Measurements from ENCODE around the gene NRAP.

Gene NRAP, protein sequence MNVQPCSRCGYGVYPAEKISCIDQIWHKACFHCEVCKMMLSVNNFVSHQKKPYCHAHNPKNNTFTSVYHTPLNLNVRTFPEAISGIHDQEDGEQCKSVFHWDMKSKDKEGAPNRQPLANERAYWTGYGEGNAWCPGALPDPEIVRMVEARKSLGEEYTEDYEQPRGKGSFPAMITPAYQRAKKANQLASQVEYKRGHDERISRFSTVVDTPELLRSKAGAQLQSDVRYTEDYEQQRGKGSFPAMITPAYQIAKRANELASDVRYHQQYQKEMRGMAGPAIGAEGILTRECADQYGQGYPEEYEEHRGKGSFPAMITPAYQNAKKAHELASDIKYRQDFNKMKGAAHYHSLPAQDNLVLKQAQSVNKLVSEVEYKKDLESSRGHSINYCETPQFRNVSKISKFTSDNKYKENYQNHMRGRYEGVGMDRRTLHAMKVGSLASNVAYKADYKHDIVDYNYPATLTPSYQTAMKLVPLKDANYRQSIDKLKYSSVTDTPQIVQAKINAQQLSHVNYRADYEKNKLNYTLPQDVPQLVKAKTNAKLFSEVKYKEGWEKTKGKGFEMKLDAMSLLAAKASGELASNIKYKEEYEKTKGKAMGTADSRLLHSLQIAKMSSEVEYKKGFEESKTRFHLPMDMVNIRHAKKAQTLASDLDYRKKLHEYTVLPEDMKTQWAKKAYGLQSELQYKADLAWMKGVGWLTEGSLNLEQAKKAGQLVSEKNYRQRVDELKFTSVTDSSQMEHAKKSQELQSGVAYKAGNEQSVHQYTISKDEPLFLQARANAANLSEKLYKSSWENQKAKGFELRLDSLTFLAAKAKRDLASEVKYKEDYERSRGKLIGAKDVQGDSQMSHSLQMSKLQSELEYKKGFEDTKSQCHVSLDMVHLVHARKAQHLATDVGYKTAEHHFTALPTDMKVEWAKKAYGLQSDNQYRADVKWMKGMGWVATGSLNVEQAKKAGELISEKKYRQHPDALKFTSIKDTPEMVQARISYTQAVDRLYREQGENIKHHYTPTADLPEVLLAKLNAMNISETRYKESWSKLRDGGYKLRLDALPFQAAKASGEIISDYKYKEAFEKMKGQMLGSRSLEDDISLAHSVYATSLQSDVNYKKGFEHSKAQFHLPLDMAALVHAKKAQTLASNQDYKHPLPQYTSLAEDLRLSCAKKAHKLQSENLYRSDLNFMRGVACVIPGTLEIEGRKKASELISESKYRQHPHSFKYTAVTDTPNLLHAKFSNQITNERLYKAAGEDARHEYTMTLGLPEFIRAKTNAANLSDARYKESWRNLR (N-terminal part only)

GRCh38 chr10:113663908-113664307 lies at the start of gene NRAP:
Gene NRAP (minus strand): TSS chr10:113664041. CDS start chr10:113663882, 159 bp downstream.
- Histone ChIP-seq H3K9me3 (ENCODE audit: insufficient read depth, low read length) (no peaks in the 10 kb centered on the region), H3K9ac (ENCODE audit: insufficient read length, low read depth) (no peak within 1 kb of the TSS), H3K36me3 (ENCODE audit: insufficient read depth, insufficient read length, low read length) (no peaks in the 10 kb centered on the region), H3K4me3 (ENCODE audit: insufficient read length, low read depth) (no peak within 1 kb of the TSS), H3K4me1 (ENCODE audit: insufficient read depth, insufficient read length) (peaks cover 3% of the 10 kb centered on the region), H3K27me3 (ENCODE audit: insufficient read depth, insufficient read length) (no peaks in the 10 kb centered on the region)
- TF ChIP-seq ZNF274 (IDR thresholded peaks at IDR 0.05; ENCODE audit: low read depth, low read length) (no peak), YY1 (IDR thresholded peaks at IDR 0.05; ENCODE audit: insufficient read depth, insufficient read length) (no peak), SUZ12 (IDR thresholded peaks at IDR 0.05; ENCODE audit: extremely low read depth, insufficient read depth, insufficient read length) (no peak)
- no peak for DNase-seq (ENCODE audit: low read depth, low spot score)

DNA sequence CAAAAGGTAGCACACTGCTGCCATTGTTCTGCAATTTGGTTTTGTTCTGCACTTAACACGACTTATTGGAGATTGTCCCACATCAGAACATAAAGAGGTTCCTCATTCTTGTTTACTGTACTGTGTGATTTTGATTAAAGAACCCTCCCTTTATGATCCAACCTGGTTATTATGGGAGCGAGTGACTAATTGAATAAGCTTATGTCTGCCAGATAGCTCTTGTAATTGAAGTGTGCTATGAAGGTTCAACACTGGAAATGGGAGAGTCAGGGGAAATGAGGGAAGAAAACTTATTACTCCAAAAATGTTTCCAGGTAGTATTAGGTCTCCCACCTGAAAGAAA lies 49.8 kb upstream of the NRAP start:
- DNase-seq (ENCODE audit: low read depth, low spot score), result no peak
- H3K27me3 ChIP-seq (ENCODE audit: insufficient read depth, insufficient read length), result no peaks in the 10 kb centered on the region
- no peaks in the 10 kb centered on the region for H3K9me3 ChIP-seq (ENCODE audit: insufficient read depth, low read length)
- no peak overlapping the region for H3K9ac ChIP-seq (ENCODE audit: insufficient read length, low read depth)
- peaks cover 9% of the 10 kb centered on the region for H3K36me3 ChIP-seq (ENCODE audit: insufficient read depth, insufficient read length, low read length)
- TF ChIP-seq YY1 (IDR thresholded peaks at IDR 0.05; ENCODE audit: insufficient read depth, insufficient read length) (no peak), ZNF274 (IDR thresholded peaks at IDR 0.05; ENCODE audit: low read depth, low read length) (no peak), SUZ12 (IDR thresholded peaks at IDR 0.05; ENCODE audit: extremely low read depth, insufficient read depth, insufficient read length) (no peak)
- no peak overlapping the region for H3K4me3 ChIP-seq (ENCODE audit: insufficient read length, low read depth)
- peaks cover 4% of the 10 kb centered on the region for H3K4me1 ChIP-seq (ENCODE audit: insufficient read depth, insufficient read length)

DNA sequence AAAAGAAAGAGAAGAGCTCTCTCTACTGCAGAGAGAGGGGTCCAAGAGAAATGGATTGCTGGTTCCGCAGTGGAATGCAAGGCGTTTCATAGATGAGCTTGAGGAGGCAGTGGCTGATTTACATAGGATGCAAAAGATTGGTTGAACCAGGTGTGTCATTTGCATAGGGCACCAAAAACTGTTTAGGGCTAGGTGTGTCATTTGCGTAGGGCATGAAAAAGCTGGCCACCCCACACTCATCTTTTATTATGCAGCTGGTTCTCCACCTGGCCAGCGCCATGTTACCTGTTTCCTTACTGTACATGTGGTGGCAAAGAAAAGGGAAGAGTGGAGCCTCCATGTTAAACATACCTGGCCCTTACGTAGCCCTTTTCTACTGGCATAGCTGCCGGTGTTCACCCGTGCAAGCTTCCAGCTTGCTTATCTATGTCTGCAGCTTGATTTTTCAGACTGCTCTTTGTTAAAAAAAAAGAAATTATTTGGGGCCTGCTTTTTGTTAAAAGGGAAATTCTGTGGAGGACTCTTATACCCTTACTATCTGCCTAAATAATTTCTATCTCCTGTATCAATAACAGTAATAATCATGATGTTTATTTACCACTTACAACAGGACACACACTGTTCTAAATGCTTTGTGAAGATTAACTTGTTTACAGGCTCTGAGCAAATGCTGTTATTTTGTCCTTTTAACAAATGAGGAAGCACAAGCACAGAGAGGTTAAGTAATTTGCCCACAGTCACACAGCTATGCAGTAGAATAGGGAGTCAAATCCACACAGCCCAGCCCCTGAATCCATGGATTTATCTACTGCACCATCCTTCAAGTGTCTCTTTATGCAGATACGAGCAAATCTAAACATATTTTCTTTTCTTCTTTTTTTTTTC lies 49.2 kb upstream of the NRAP start:
- Histone ChIP-seq H3K9ac (ENCODE audit: insufficient read length, low read depth) (no peak overlapping the region), H3K4me3 (ENCODE audit: insufficient read length, low read depth) (no peak overlapping the region), H3K27me3 (ENCODE audit: insufficient read depth, insufficient read length) (no peaks in the 10 kb centered on the region), H3K36me3 (ENCODE audit: insufficient read depth, insufficient read length, low read length) (peaks cover 9% of the 10 kb centered on the region), H3K4me1 (ENCODE audit: insufficient read depth, insufficient read length) (peaks cover 4% of the 10 kb centered on the region), H3K9me3 (ENCODE audit: insufficient read depth, low read length) (no peaks in the 10 kb centered on the region)
- DNase-seq (ENCODE audit: low read depth, low spot score), result no peak
- TF ChIP-seq ZNF274 (IDR thresholded peaks at IDR 0.05; ENCODE audit: low read depth, low read length) (no peak), SUZ12 (IDR thresholded peaks at IDR 0.05; ENCODE audit: extremely low read depth, insufficient read depth, insufficient read length) (no peak)

DNA sequence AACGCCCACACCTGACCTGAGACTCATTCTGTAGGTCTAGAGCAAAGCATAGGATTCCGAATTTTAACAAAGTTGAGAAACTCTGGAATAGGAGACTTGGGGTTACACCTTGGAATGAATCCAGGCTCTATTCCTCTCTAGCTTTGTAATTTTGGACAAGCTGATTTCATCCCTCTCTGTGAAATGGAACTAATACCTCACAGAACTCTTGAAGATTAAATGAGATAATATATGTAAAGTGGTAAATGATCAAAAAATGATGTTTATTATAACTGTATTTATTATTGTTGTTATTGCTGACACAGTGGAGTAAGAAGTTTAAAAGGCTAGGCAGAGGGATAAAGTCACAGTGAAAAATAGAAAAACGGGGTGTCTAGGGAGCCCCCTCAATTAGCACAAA lies 48.2 kb upstream of the NRAP start:
- Histone ChIP-seq H3K9ac (ENCODE audit: insufficient read length, low read depth) (no peak overlapping the region), H3K27me3 (ENCODE audit: insufficient read depth, insufficient read length) (no peaks in the 10 kb centered on the region), H3K9me3 (ENCODE audit: insufficient read depth, low read length) (no peaks in the 10 kb centered on the region), H3K36me3 (ENCODE audit: insufficient read depth, insufficient read length, low read length) (peaks cover 9% of the 10 kb centered on the region), H3K4me1 (ENCODE audit: insufficient read depth, insufficient read length) (peaks cover 4% of the 10 kb centered on the region), H3K4me3 (ENCODE audit: insufficient read length, low read depth) (no peak overlapping the region)
- TF ChIP-seq ZNF274 (IDR thresholded peaks at IDR 0.05; ENCODE audit: low read depth, low read length) (no peak), SUZ12 (IDR thresholded peaks at IDR 0.05; ENCODE audit: extremely low read depth, insufficient read depth, insufficient read length) (no peak), YY1 (IDR thresholded peaks at IDR 0.05; ENCODE audit: insufficient read depth, insufficient read length) (no peak)
- no peak for DNase-seq (ENCODE audit: low read depth, low spot score)

GRCh38 chr10:113711142-113711541 lies 47.3 kb upstream of the NRAP start:
- H3K27me3 ChIP-seq (ENCODE audit: insufficient read depth, insufficient read length), result no peaks in the 10 kb centered on the region
- H3K36me3 ChIP-seq (ENCODE audit: insufficient read depth, insufficient read length, low read length), result peaks cover 9% of the 10 kb centered on the region
- no peaks in the 10 kb centered on the region for H3K9me3 ChIP-seq (ENCODE audit: insufficient read depth, low read length)
- peaks cover 4% of the 10 kb centered on the region for H3K4me1 ChIP-seq (ENCODE audit: insufficient read depth, insufficient read length)
- no peak overlapping the region for H3K4me3 ChIP-seq (ENCODE audit: insufficient read length, low read depth)
- H3K9ac ChIP-seq (ENCODE audit: insufficient read length, low read depth), result no peak overlapping the region
- TF ChIP-seq YY1 (IDR thresholded peaks at IDR 0.05; ENCODE audit: insufficient read depth, insufficient read length) (no peak), ZNF274 (IDR thresholded peaks at IDR 0.05; ENCODE audit: low read depth, low read length) (no peak), SUZ12 (IDR thresholded peaks at IDR 0.05; ENCODE audit: extremely low read depth, insufficient read depth, insufficient read length) (no peak)
- no peak for DNase-seq (ENCODE audit: low read depth, low spot score)

GRCh38 chr10:113709221-113709838 lies 45.5 kb upstream of the NRAP start:
- TF ChIP-seq ZNF274 (IDR thresholded peaks at IDR 0.05; ENCODE audit: low read depth, low read length) (no peak), SUZ12 (IDR thresholded peaks at IDR 0.05; ENCODE audit: extremely low read depth, insufficient read depth, insufficient read length) (no peak), YY1 (IDR thresholded peaks at IDR 0.05; ENCODE audit: insufficient read depth, insufficient read length) (no peak)
- no peaks in the 10 kb centered on the region for H3K9me3 ChIP-seq (ENCODE audit: insufficient read depth, low read length)
- H3K36me3 ChIP-seq (ENCODE audit: insufficient read depth, insufficient read length, low read length), result peaks cover 6% of the 10 kb centered on the region
- DNase-seq (ENCODE audit: low read depth, low spot score), result no peak
- peak overlapping the region; percentile 21 for H3K9ac ChIP-seq (ENCODE audit: insufficient read length, low read depth)
- peaks cover 4% of the 10 kb centered on the region for H3K4me1 ChIP-seq (ENCODE audit: insufficient read depth, insufficient read length)
- no peaks in the 10 kb centered on the region for H3K27me3 ChIP-seq (ENCODE audit: insufficient read depth, insufficient read length)
- H3K4me3 ChIP-seq (ENCODE audit: insufficient read length, low read depth), result no peak overlapping the region
